Ascending aorta (tissue), 2 donors: ENCODE data around the gene MCUB. TPM values are rescaled to one million over a fixed set of nuclear protein-coding genes. Genes with fewer than 3 reads are reported as not detected.

Experiments used
- DNase-seq, 2 donors: peaks; one replicate each; pipeline ENCODE4 v3.0.0-alpha.2; 2019; ENCODE audit warnings: low spot score in 2 of 2
- H3K27ac ChIP-seq, 2 donors: fragments of 200-600 bp; sonication (generic); one replicate each; pipeline ENCODE4 v1.5.1; 2016 to 2017; ENCODE audit warnings: mild to moderate bottlenecking in 1 of 2
- H3K27me3 ChIP-seq: fragments of 200-600 bp; sonication (generic); one replicate; pipeline ENCODE4 v1.5.1; 2017
- H3K36me3 ChIP-seq, 2 donors: fragments of 200-600 bp; sonication (generic); one replicate each; pipeline ENCODE4 v1.5.1; 2016
- H3K4me1 ChIP-seq, 2 donors: fragments of 200-600 bp; sonication (generic); one replicate each; pipeline ENCODE4 v1.5.1; 2016 to 2017; ENCODE audit warnings: mild to moderate bottlenecking in 1 of 2
- H3K4me3 ChIP-seq, 2 donors: fragments of 200-600 bp; sonication (generic); one replicate each; pipeline ENCODE4 v1.5.1; 2016 to 2017; ENCODE audit warnings: mild to moderate bottlenecking in 1 of 2
- H3K9me3 ChIP-seq, 2 donors: fragments of 200-600 bp; sonication (generic); one replicate each; pipeline ENCODE4 v1.5.1; 2016
- CTCF ChIP-seq, 3 experiments: fragments of 200-600 bp in 2 of 3; fragments of 450-650 bp in 1 of 3; sonication (generic) in 2 of 3; IDR thresholded peaks; one replicate each; pipeline ENCODE4 v1.5.1; 2016 to 2019; ENCODE audit warnings: antibody characterized with exemption in 3 of 3, mild to moderate bottlenecking in 1 of 3, moderate library complexity in 1 of 3
- intact Hi-C: fragments of 100-400 bp; cut with DNase I; formaldehyde crosslinking; loops from one replicate; pipeline ENCODE4 v1.15.1; 2023
- total RNA-seq: library from RNA; depleted of rRNA; stranded (reverse); fragments of >200 nt; gene quantifications from one replicate; pipeline ENCODE4 v1.1.0, GENCODE V29; 2016

Gene MCUB
- total RNA-seq, 1 donor from 2014 or later = 430 TPM

- H3K27ac ChIP-seq = no peak overlapping the region
- H3K4me3 ChIP-seq = no peak overlapping the region
- no peaks in the 10 kb centered on the region for H3K36me3 ChIP-seq
- no peaks in the 10 kb centered on the region for H3K27me3 ChIP-seq
- no peak for DNase-seq
- intact Hi-C loops = no loop called here
- no peaks in the 10 kb centered on the region for H3K4me1 ChIP-seq
- TF ChIP-seq CTCF (IDR thresholded peaks at IDR 0.05) = no peak
- H3K9me3 ChIP-seq = no peaks in the 10 kb centered on the region
Measured at GRCh38 chr4:109657854-109658418, 97.9 kb downstream of the MCUB start.

GRCh38 chr4:109658871-109659410, 98.9 kb downstream of the MCUB start:
- Histone ChIP-seq H3K27ac (no peak overlapping the region), H3K4me1 (no peaks in the 10 kb centered on the region), H3K9me3 (no peaks in the 10 kb centered on the region), H3K36me3 (no peaks in the 10 kb centered on the region), H3K27me3 (no peaks in the 10 kb centered on the region), H3K4me3 (no peak overlapping the region)
- no peak for TF ChIP-seq CTCF (IDR thresholded peaks at IDR 0.05)
- intact Hi-C loops = no loop called here
- no peak for DNase-seq

- Histone ChIP-seq H3K4me1 (no peaks in the 10 kb centered on the region), H3K9me3 (no peaks in the 10 kb centered on the region), H3K4me3 (no peak overlapping the region), H3K36me3 (no peaks in the 10 kb centered on the region), H3K27me3 (no peaks in the 10 kb centered on the region), H3K27ac (no peak overlapping the region)
- no peak for TF ChIP-seq CTCF (IDR thresholded peaks at IDR 0.05)
- DNase-seq = no peak
- intact Hi-C loops = no loop called here
Measured at GRCh38 chr4:109662116-109662515, 102.1 kb downstream of the MCUB start.

GRCh38 chr4:109662771-109663170, 102.7 kb downstream of the MCUB start:
- H3K36me3 ChIP-seq = no peaks in the 10 kb centered on the region
- H3K27ac ChIP-seq = no peak overlapping the region
- intact Hi-C loops = no loop called here
- TF ChIP-seq CTCF (IDR thresholded peaks at IDR 0.05) = no peak
- no peak for DNase-seq
- no peaks in the 10 kb centered on the region for H3K9me3 ChIP-seq
- H3K4me3 ChIP-seq = no peak overlapping the region
- no peaks in the 10 kb centered on the region for H3K4me1 ChIP-seq
- H3K27me3 ChIP-seq = no peaks in the 10 kb centered on the region

- intact Hi-C loops = no loop called here
- H3K27ac ChIP-seq = no peak overlapping the region
- H3K4me3 ChIP-seq = no peak overlapping the region
- H3K9me3 ChIP-seq = peaks cover 0 to under 1% of the 10 kb centered on the region in 2 donors
- no peak for TF ChIP-seq CTCF (IDR thresholded peaks at IDR 0.05)
- H3K36me3 ChIP-seq = no peaks in the 10 kb centered on the region
- H3K27me3 ChIP-seq = no peaks in the 10 kb centered on the region
- no peaks in the 10 kb centered on the region for H3K4me1 ChIP-seq
- no peak for DNase-seq
Measured at GRCh38 chr4:109665783-109666485, 105.9 kb downstream of the MCUB start.
